HG02840 (cell line): ENCODE measurements around the gene CCL27.

ENCODE experiments used
- ATAC-seq: cut with Tn5 transposase; IDR thresholded peaks from one replicate; pipeline ENCODE4 v1.9.1; 2021; ENCODE audit warnings: mild to moderate bottlenecking, moderate library complexity, moderate number of reproducible peaks; ENCODE audit not compliant: unreplicated experiment, low FRiP score

The CCL27 gene

GRCh38 chr9:34628656-34629490, 33.6 kb downstream of the CCL27 start, which contains the start of gene ARID3C:
ARID3C (minus strand) TSS chr9:34629066; CDS start chr9:34628014, 1,052 bp downstream.
- no peak for ATAC-seq

- ATAC-seq: no peak
Observed at GRCh38 chr9:34627716-34628655, 34.5 kb downstream of the CCL27 start.

GRCh38 chr9:34625186-34625486, 37.3 kb downstream of the CCL27 start:
- no peak for ATAC-seq

- ATAC-seq: no peak
Observed at GRCh38 chr9:34624475-34625185, 37.8 kb downstream of the CCL27 start.

- no peak for ATAC-seq
Observed at GRCh38 chr9:34623374-34624235, 38.9 kb downstream of the CCL27 start.

- peak; percentile 97 for ATAC-seq
Observed at GRCh38 chr9:34620061-34620994, 42.1 kb downstream of the CCL27 start, which contains the start of gene DCTN3. DCTN3 (minus strand) TSS chr9:34620495; CDS start chr9:34620464, 31 bp downstream.

GRCh38 chr9:34615132-34615531, 47.3 kb downstream of the CCL27 start:
- no peak for ATAC-seq

GRCh38 chr9:34612788-34613390, 49.6 kb downstream of the CCL27 start:
- ATAC-seq: no peak
